Measurements from ENCODE around the gene CRYL1. TPM values are rescaled to one million over a fixed set of nuclear protein-coding genes. Genes with fewer than 3 reads are reported as not detected.

CRYL1 gene
- total RNA-seq, 4 donors from 2014 or later: 75.0 to 188 (median 145) TPM

- Histone ChIP-seq H3K9me3 (no peaks in the 10 kb centered on the region), H3K27me3 (no peaks in the 10 kb centered on the region), H3K27ac (no peak overlapping the region), H3K4me1 (peaks cover 4 to 47% (median 18%) of the 10 kb centered on the region in 4 donors), H3K4me3 (no peak overlapping the region), H3K36me3 (no peaks in the 10 kb centered on the region)
- in situ Hi-C loops (cut with MboI; ENCODE audit: low pct_ligation_motif_present in 1 of 4, low pct_unique_long_range_greater_than_20kb in 1 of 4, low sequenced_read_pairs in 3 of 4): no loop called here
- intact Hi-C loops (cut with DNase I; ENCODE audit: low total_unique reads): no loop called here
- WGBS, 2 donors (ENCODE audit: low coverage in 1 of 2): 64 to 70% methylated on average over 1 to 7 of the region's 7 CpGs
- DNase-seq: no peak
- no peak for TF ChIP-seq POLR2A (IDR thresholded peaks at IDR 0.05)
- no peak for TF ChIP-seq EP300 (IDR thresholded peaks at IDR 0.05; ENCODE audit: low read depth)
- no peak for TF ChIP-seq CTCF (IDR thresholded peaks at IDR 0.05)
- no peak for TF ChIP-seq POLR2AphosphoS5 (IDR thresholded peaks at IDR 0.05)
Observed at GRCh38 chr13:20544201-20544923, 18.7 kb upstream of the CRYL1 start.

GRCh38 chr13:20536992-20537391 is 11.3 kb upstream of the CRYL1 start:
- intact Hi-C loops (cut with DNase I; ENCODE audit: low total_unique reads): no loop called here
- H3K9me3 ChIP-seq: peaks cover 6 to 11% of the 10 kb centered on the region in 2 donors
- in situ Hi-C loops (cut with MboI; ENCODE audit: low pct_ligation_motif_present in 1 of 4, low pct_unique_long_range_greater_than_20kb in 1 of 4, low sequenced_read_pairs in 3 of 4): no loop called here
- no peaks in the 10 kb centered on the region for H3K4me1 ChIP-seq
- TF ChIP-seq POLR2A (IDR thresholded peaks at IDR 0.05) (no peak), EP300 (IDR thresholded peaks at IDR 0.05; ENCODE audit: low read depth) (no peak), CTCF (IDR thresholded peaks at IDR 0.05) (no peak), POLR2AphosphoS5 (IDR thresholded peaks at IDR 0.05) (no peak)
- H3K4me3 ChIP-seq: no peak overlapping the region
- H3K36me3 ChIP-seq: no peaks in the 10 kb centered on the region
- no peak overlapping the region for H3K27ac ChIP-seq
- DNase-seq: no peak
- no peaks in the 10 kb centered on the region for H3K27me3 ChIP-seq

GRCh38 chr13:20534038-20534608 is 8.5 kb upstream of the CRYL1 start:
- intact Hi-C loops (cut with DNase I; ENCODE audit: low total_unique reads) (no loop called here), in situ Hi-C loops (cut with MboI; ENCODE audit: low pct_ligation_motif_present in 1 of 4, low pct_unique_long_range_greater_than_20kb in 1 of 4, low sequenced_read_pairs in 3 of 4) (no loop called here)
- Histone ChIP-seq H3K4me3 (no peak overlapping the region), H3K36me3 (no peaks in the 10 kb centered on the region), H3K27me3 (no peaks in the 10 kb centered on the region), H3K27ac (no peak overlapping the region), H3K9me3 (peaks cover 6 to 11% of the 10 kb centered on the region in 2 donors), H3K4me1 (no peaks in the 10 kb centered on the region)
- 80 to 90% methylated on average over 7 to 10 of the region's 10 CpGs for WGBS, 2 donors (ENCODE audit: low coverage in 1 of 2)
- TF ChIP-seq EP300 (IDR thresholded peaks at IDR 0.05; ENCODE audit: low read depth): no peak
- no peak for TF ChIP-seq POLR2AphosphoS5 (IDR thresholded peaks at IDR 0.05)
- TF ChIP-seq POLR2A (IDR thresholded peaks at IDR 0.05): no peak
- no peak for TF ChIP-seq CTCF (IDR thresholded peaks at IDR 0.05)
- no peak for DNase-seq

- in situ Hi-C loops (cut with MboI; ENCODE audit: low pct_ligation_motif_present in 1 of 4, low pct_unique_long_range_greater_than_20kb in 1 of 4, low sequenced_read_pairs in 3 of 4) (no loop called here), intact Hi-C loops (cut with DNase I; ENCODE audit: low total_unique reads) (no loop called here)
- no peaks in the 10 kb centered on the region for H3K27me3 ChIP-seq
- no peak overlapping the region for H3K4me3 ChIP-seq
- H3K36me3 ChIP-seq: no peaks in the 10 kb centered on the region
- peaks cover 7 to 23% (median 18%) of the 10 kb centered on the region in 4 donors for H3K4me1 ChIP-seq
- H3K27ac ChIP-seq: no peak overlapping the region
- no peak for TF ChIP-seq POLR2AphosphoS5 (IDR thresholded peaks at IDR 0.05)
- TF ChIP-seq CTCF (IDR thresholded peaks at IDR 0.05): no peak
- TF ChIP-seq POLR2A (IDR thresholded peaks at IDR 0.05): no peak
- no peak for TF ChIP-seq EP300 (IDR thresholded peaks at IDR 0.05; ENCODE audit: low read depth)
- DNase-seq: no peak
- H3K9me3 ChIP-seq: no peaks in the 10 kb centered on the region
- 75 to 78% methylated on average over 1 to 2 of the region's 2 CpGs for WGBS, 2 donors (ENCODE audit: low coverage in 1 of 2)
Observed at GRCh38 chr13:20528452-20528851, 2.8 kb upstream of the CRYL1 start.

Data from transverse colon (tissue), 4 donors.